ENCODE results near the gene WIPF3.

The WIPF3 gene

DNA sequence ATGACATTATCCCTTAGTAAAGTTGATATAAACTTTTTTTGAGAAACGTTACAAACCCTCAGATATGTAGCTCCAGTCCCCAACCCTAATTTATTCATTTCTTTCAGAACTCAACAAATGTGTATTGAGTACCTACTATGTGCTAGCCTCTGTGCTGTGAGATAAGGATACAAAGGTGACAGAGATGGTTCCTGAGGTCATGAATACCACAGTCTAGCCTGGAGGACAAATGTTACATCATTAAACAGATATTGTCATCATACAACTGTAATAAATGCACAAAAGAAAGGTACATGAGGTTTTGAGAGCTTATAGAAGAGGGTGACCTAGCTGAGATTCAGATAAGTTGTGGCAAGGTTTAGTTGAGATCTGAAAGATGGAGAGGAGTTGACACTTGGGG is 4.4 kb upstream of the WIPF3 start:
- Mint-ChIP-seq H3K9me3 (ENCODE audit: low read depth) (no peaks in the 10 kb centered on the region), H3K27ac (no peak overlapping the region), H3K27me3 (peaks cover 33% of the 10 kb centered on the region), H3K4me3 (no peak overlapping the region), H3K36me3 (no peaks in the 10 kb centered on the region), H3K4me1 (ENCODE audit: low read depth) (no peaks in the 10 kb centered on the region)

DNA sequence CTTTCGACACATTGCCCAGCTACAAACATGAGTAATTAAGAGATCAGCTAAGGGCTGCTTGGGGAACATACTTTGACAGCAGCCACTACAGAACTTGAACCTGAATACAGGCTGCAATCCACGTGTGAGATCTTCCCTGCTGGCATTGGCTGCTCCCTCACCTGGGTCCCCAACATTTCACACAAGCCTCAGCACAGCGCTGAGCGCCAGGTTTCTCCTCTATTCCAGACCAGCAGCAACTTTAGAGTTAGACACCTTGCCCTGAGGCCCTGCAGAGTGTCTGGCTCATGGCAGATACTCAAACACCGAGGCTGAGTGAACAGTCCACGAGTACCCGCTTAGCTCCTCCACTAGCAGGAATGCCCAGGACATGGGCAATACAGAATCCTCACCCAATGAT is 1.3 kb upstream of the WIPF3 start:
- peaks cover 2% of the 10 kb centered on the region for H3K4me1 Mint-ChIP-seq (ENCODE audit: low read depth)
- no peaks in the 10 kb centered on the region for H3K36me3 Mint-ChIP-seq
- no peaks in the 10 kb centered on the region for H3K9me3 Mint-ChIP-seq (ENCODE audit: low read depth)
- H3K27me3 Mint-ChIP-seq = peaks cover 47% of the 10 kb centered on the region
- no peak overlapping the region for H3K4me3 Mint-ChIP-seq
- no peak overlapping the region for H3K27ac Mint-ChIP-seq

DNA sequence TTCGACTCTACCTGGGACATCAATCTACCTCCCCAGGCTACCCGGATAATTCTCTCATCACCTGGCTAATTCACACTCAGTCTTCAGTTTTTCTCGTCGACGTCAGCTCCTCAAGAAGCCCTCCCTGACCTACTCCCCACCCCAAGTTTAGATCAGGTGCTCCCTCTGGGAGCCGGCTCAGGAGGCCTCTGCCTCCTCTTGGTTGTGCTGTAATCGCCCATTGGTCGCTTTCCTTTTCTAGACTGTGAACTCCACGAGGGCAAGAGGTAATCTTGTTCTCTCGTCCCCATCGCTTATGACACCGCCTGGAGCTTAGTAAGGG is 461 bp upstream of the WIPF3 start:
- Mint-ChIP-seq H3K9me3 (ENCODE audit: low read depth) (no peaks in the 10 kb centered on the region), H3K27me3 (peaks cover 47% of the 10 kb centered on the region), H3K36me3 (no peaks in the 10 kb centered on the region), H3K27ac (no peak overlapping the region), H3K4me1 (ENCODE audit: low read depth) (peaks cover 2% of the 10 kb centered on the region), H3K4me3 (peak overlapping the region; percentile 27)

DNA sequence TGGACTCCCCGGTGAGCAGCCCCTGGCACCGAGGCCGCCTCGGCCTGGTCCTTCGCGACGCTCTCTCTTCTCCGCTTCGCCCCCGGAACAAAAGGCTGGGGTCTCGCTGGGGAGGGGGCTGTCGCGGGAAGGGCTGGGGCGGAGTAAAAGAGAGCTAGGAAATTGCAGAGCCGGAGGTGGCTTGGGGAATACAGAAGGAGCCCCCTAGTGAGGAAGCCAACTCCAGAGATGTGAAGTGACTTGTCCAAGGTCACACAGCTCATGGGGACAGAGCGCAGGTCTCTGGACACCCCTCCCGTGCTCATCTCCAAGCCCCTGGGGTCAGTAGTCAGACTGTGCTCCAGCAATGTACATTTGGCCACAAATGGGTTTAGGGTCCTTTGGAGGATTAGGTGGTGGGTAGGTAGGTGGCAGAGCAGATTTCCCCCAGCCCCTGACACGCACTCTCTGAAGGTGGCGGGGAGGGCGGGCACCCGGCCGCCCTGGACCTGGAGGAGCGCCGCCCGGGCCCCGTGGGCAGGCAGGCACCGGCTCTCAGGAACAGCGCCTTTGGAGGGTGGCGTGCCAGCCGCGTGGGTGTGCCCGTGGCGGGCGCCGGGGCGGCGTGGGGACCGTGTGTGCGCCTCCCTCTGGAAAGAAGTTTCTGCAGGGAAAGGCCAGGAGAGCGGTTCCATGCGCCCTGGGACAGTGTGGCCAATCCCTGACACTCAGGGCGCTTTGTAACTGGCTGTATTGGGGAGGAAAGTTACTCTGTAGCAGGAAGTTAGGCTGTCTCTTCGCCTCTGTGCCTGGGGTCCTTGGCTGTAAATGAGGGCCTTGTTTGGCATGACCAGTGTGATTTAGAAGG is 910 bp downstream of the WIPF3 start:
- H3K9me3 Mint-ChIP-seq (ENCODE audit: low read depth) = no peaks in the 10 kb centered on the region
- H3K4me3 Mint-ChIP-seq = peak overlapping the region; percentile 35
- H3K27ac Mint-ChIP-seq = no peak overlapping the region
- peaks cover 44% of the 10 kb centered on the region for H3K27me3 Mint-ChIP-seq
- H3K4me1 Mint-ChIP-seq (ENCODE audit: low read depth) = peaks cover 2% of the 10 kb centered on the region
- H3K36me3 Mint-ChIP-seq = no peaks in the 10 kb centered on the region

DNA sequence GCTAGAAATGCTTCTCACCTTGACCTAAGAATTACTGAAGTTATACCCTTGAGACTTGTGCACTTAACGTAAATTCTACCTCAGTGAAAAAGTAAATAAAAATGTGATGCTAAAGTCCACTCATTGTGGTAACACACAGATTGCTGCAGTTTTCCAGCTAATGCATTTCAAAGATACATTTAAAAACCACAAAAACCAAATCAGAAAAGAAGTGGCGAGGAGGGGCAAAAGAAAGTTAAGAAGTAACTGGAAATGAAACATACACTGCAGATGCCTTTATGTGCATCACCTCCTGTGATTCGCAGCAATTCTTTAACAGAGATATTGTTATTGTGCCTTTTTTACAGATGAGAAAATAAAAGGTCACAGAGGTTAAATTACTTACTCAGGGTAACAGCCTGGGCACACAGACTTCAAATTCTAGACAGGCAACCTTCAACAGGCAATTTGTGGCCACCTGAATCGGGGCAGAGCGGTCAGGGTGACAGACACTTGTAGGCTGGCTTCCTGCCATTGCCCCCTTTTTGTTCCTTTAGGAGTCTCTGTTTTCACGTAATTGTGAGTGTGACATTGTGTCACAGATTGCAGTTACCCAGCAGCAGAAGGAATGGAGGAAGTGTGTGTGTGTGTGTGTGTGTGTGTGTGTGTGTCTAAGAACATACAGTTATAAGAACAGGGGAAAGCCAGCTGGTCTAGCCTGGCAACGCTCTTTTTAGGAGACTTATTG is 1.9 kb downstream of the WIPF3 start:
- no peak overlapping the region for H3K27ac Mint-ChIP-seq
- no peaks in the 10 kb centered on the region for H3K9me3 Mint-ChIP-seq (ENCODE audit: low read depth)
- H3K36me3 Mint-ChIP-seq = no peaks in the 10 kb centered on the region
- no peak overlapping the region for H3K4me3 Mint-ChIP-seq
- peaks cover 2% of the 10 kb centered on the region for H3K4me1 Mint-ChIP-seq (ENCODE audit: low read depth)
- H3K27me3 Mint-ChIP-seq = peaks cover 36% of the 10 kb centered on the region

DNA sequence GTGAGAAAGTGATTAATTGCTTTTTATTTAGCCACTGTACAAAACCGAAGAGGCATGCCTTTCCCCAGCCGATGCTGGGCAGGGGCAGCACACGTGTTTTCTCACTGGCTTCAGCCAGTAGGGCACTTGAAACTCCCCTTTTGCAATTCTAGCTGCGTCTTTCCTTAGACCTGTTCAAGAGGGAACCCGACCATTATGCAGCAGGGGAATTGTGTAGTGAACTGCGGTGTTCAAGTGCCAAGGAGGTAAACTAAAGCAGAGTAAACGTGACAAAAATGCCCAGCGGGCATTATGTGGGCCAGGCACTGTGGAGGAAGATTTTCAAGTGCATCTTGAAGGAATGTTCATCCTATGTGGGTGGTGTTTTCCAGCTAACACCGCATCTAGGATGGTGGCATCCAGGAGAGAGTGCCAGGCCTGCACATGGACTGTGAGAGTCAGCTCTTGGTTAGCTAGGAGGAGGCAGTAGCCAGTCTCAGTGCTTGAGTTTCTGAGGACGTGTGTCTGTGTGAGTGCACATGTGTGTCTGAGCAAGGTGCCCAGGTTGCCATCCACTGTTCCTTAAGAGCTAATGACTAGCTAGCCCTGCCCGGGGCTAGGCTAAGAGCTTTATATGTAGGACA is 3.3 kb downstream of the WIPF3 start:
- Mint-ChIP-seq H3K27me3 (peaks cover 35% of the 10 kb centered on the region), H3K4me1 (ENCODE audit: low read depth) (peaks cover 2% of the 10 kb centered on the region), H3K9me3 (ENCODE audit: low read depth) (no peaks in the 10 kb centered on the region), H3K36me3 (no peaks in the 10 kb centered on the region), H3K27ac (no peak overlapping the region), H3K4me3 (no peak overlapping the region)

DNA sequence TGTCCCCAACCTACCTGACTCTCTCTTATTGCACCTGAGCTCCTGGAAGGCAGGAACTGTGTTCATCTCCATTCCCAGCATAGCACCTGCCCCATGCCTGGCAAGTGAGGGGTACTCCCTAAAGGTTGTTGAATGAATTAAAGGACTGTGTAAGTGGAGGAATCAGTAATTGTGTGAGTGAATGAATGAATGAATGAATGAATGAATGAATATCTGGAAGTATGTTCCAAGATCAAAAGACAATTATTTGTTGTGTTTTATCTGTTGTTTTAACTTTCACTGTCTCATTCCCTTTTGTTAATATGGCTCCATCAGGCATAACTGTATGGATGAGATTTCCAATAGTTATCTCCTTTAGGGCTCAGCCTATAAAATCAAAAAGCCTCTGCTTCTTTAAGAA is 4.0 kb downstream of the WIPF3 start:
- Mint-ChIP-seq H3K4me1 (ENCODE audit: low read depth) (peaks cover 2% of the 10 kb centered on the region), H3K36me3 (no peaks in the 10 kb centered on the region), H3K27ac (no peak overlapping the region), H3K27me3 (peaks cover 34% of the 10 kb centered on the region), H3K9me3 (ENCODE audit: low read depth) (no peaks in the 10 kb centered on the region), H3K4me3 (no peak overlapping the region)

DNA sequence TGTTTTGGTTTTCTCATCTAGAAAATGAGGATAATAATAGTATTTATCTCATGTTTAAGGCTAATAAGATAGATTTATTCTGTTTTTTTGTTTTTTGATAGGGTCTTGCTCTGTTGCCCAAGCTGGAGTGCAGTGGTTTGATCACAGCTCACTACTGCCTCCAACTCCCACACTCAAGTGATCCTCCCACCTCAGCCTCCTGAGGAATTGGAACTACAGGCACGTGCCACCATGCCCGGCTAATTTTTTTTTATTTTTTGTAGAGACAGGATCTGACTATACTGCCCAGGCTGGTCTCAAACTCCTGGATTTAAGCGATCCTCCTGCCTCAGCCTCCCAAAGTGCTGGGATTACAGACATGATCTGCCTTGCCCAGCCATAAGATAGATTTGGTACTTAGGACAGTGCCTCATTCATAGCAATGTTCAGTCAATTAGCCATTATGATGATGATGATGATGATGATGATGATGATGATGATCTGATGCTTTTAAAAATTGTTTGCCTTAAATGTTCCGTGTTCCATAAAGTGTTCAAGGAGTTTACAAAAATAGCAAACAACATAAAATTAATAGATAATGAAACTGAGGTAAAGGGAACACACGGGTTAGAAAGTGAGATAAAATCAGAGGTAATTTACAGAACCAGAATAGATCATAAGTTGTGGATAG is 4.6 kb downstream of the WIPF3 start:
- Mint-ChIP-seq H3K4me1 (ENCODE audit: low read depth) (peaks cover 2% of the 10 kb centered on the region), H3K27ac (no peak overlapping the region), H3K9me3 (ENCODE audit: low read depth) (no peaks in the 10 kb centered on the region), H3K4me3 (no peak overlapping the region), H3K36me3 (no peaks in the 10 kb centered on the region), H3K27me3 (peaks cover 30% of the 10 kb centered on the region)

DNA sequence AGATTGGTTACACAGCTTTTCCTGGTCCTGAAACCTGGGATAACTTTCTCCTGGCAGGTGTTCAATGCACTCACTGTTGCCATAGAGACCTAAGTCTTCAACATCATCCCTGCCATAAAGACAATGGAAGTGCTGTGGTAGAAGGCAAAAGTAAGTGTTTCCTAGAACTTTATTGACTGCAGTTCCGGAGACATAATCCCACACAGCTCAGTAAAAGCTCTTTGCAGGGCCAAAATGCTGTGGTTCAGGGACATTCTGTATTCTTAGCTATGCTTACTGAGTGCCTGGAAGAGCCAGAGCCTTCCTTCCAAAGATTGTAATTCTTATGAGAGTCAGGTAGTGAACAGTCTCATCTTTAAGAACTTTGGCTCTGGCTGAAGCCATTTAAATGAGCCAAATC is 5.3 kb downstream of the WIPF3 start:
- Mint-ChIP-seq H3K9me3 (ENCODE audit: low read depth) (no peaks in the 10 kb centered on the region), H3K27me3 (peaks cover 29% of the 10 kb centered on the region), H3K4me1 (ENCODE audit: low read depth) (peaks cover 2% of the 10 kb centered on the region), H3K27ac (no peak overlapping the region), H3K4me3 (no peak overlapping the region), H3K36me3 (no peaks in the 10 kb centered on the region)

DNA sequence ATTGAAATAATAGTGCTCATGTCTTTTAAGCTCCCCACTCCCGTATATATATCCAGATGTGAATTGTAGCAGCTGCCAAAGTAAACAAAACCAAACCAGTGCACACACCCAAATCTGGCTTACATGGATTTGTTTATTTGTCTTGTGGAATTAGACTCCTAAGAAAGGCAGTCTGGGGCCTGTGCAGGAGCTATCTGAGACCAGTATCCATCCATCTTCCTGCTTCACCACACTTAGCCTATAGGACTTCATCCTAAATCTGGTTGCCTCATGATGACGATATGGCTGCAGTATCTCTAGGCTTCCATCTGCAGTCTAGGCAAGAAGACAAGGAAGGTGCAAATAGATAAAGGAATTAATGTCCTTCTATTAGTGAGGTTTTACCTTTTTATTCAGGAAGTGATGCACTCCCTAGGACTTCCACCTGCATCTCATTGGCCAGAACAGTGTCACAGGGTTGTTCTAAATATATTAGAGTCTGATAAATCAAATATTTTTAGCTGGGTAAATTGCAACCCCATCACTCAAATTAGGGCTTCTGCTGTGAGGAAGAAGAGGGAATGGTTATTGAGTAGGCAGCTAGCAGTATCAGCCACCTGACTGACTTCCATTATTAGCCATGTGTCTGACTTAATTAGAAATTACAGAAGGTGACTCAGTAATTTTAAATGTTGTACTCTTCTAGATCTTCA is 6.0 kb downstream of the WIPF3 start:
- no peak overlapping the region for H3K4me3 Mint-ChIP-seq
- H3K27ac Mint-ChIP-seq = no peak overlapping the region
- no peaks in the 10 kb centered on the region for H3K36me3 Mint-ChIP-seq
- peaks cover 29% of the 10 kb centered on the region for H3K27me3 Mint-ChIP-seq
- peaks cover 2% of the 10 kb centered on the region for H3K4me1 Mint-ChIP-seq (ENCODE audit: low read depth)
- no peaks in the 10 kb centered on the region for H3K9me3 Mint-ChIP-seq (ENCODE audit: low read depth)

DNA sequence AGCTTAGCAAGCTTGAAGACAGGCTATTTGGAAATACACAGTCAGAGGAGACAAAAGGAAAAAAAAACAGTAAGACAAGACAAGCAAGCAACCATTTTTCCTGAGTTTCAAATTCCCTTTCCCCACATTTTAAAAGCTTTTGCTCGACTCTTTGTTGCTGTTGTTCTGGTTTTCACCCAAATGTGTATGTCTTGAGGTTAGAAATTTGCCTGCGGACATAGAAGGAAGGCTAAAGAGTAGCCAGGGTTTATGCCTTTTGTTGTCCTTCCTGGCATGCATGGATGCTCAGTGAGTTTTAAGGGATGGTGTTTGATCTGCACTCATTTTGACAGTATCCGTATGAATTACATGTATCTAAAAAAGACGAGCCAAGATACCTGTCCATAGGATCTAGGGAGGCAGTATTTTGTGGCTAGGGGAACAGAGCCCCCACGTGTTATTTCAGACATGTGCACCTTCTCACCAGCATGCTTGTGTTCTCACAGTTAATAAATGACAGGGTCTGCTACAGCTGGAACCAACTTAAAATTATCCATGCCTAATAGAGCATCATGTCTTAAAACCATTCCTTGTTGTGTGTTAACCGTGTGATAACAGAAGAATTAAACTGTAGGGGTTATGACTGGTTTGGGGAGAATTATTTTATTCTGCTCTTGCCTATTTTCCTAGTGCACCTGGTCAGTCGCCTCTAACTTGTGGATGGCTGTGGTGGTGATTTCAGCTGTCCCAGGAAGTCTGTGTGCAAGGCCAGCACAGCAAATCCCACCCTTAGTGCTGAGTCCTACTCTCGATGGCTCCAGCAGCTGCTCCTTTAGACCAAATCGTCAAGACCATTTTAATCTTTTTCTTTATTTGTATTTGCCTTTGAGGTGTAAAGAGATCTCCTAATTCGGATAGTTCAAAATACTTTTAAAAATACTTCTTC is 9.1 kb downstream of the WIPF3 start:
- Mint-ChIP-seq H3K27ac (no peak overlapping the region), H3K36me3 (no peaks in the 10 kb centered on the region), H3K4me3 (no peak overlapping the region), H3K9me3 (ENCODE audit: low read depth) (no peaks in the 10 kb centered on the region), H3K4me1 (ENCODE audit: low read depth) (no peaks in the 10 kb centered on the region), H3K27me3 (peaks cover 17% of the 10 kb centered on the region)

DNA sequence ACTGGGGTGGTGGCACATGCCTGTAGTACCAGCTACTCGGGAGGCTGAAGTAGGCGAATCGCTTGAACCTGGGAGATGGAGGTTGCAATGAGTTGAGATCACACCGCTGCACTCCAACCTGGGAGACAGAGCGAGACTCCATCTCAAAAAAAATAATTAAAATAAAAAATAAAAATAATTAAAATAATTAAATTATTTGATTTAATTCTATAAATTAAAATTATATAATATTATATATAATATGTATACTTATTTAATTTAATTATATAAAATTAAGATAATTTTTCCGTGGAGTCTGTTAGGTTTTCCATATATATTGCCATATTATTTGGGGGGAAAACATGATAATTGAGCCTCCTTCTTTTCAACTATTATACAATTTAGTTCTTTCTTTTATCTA is 12.0 kb downstream of the WIPF3 start:
- no peak overlapping the region for H3K27ac Mint-ChIP-seq
- H3K27me3 Mint-ChIP-seq = peaks cover 24% of the 10 kb centered on the region
- H3K9me3 Mint-ChIP-seq (ENCODE audit: low read depth) = no peaks in the 10 kb centered on the region
- H3K4me1 Mint-ChIP-seq (ENCODE audit: low read depth) = no peaks in the 10 kb centered on the region
- no peak overlapping the region for H3K4me3 Mint-ChIP-seq
- peaks cover 2% of the 10 kb centered on the region for H3K36me3 Mint-ChIP-seq

DNA sequence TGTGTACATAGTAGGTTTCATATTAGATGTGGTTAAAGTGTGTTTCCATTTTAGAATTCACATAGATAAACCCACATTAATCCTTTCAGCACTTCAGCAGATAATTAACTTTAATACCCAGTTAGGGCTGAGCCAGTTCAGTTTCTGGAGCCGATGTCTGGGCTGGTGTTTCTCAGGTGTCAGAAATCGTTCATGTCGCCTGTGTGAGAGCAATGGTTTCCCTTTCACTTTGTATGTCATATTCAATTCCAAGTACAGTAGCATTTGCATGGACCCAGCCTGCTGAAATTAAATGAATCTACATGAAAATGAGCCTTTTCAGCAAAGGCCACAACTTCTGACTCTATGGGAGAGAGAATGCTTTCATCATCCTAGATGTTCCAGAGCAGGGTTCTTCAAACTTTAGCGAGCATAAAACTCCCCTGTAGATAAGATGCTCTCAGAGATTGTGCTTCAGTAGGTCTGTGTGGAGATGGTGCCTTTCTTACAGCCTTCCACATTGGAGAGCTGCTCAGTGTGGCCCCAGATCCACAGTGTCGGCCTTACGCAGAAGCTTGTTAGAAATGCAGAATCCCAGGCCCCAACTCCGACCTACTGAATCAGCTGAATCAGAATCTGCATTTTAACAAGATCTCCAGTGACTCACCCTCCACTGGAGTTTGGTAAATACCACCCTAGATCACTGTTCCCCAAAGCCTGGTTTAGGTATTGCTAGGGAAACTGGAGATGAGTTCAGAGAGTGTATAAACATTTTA is 19.6 kb downstream of the WIPF3 start:
- Mint-ChIP-seq H3K9me3 (ENCODE audit: low read depth) (no peaks in the 10 kb centered on the region), H3K4me3 (peak overlapping the region; percentile 4), H3K27ac (no peak overlapping the region), H3K36me3 (peaks cover 2% of the 10 kb centered on the region), H3K4me1 (ENCODE audit: low read depth) (peaks cover 3% of the 10 kb centered on the region), H3K27me3 (peaks cover 8% of the 10 kb centered on the region)
